Stimulated activated CD4-positive, alpha-beta T cell treated with anti-CD3 and anti-CD28 coated beads, TNF-alpha, amount 100 ng/mL, for 48 hours (primary cell): ENCODE measurements around the gene SUSD1.
A peak's percentile ranks its signal among the peaks of the same experiment; 100 is the strongest.
"Not testable (repeated sequence)": the region's sequence is repeated elsewhere in the genome, so short reads cannot be mapped to it uniquely, and the experiment has no call there.

Experiments
- DNase-seq, 3 donors: peaks; one replicate each; pipeline ENCODE4 v3.0.0-alpha.2; 2020; ENCODE audit warnings: low read depth in 3 of 3

Gene SUSD1

GRCh38 chr9:112129246-112129645 is 45.9 kb downstream of the SUSD1 start:
- DNase-seq: no peak

DNA sequence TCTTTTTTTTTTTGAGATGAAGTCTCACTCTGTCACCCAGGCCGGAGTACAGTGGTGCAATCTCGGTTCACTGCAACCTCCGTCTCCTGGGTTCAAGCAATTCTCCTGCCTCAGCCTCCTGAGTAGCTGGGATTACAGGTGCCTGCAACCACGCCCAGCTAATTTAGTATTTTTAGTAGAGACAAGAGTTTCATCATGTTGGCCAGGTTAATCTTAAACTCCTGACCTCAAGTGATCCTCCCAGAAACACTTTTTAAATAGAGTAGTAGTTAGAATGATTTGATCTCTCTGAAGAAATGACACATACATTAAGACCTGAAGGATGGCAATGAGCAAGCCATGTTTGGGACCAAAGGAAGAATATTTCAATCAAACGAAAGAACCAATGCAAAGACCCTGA is 46.7 kb downstream of the SUSD1 start:
- not testable (repeated sequence) for DNase-seq

DNA sequence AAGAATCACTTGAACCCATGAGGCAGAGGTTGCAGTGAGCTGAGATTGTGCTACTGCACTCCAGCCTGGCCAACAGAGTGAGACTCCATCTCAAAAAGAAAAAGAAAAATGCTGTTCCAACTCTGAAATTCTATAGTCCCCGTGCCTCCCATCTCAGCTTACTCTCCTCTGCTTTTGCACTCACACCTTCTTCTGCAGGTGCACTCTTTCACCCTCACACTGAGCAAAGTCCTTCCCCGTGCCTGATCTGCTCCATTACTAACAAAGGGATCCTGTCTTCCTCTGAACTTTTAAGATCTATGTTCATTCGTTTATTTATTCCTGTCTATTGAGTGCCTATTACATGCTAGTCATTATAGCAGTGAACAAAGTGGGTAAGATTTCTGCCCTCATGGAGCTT is 47.8 kb downstream of the SUSD1 start:
- no peak for DNase-seq

- DNase-seq: no peak
Measured at GRCh38 chr9:112125951-112126388, 49.1 kb downstream of the SUSD1 start.

DNA sequence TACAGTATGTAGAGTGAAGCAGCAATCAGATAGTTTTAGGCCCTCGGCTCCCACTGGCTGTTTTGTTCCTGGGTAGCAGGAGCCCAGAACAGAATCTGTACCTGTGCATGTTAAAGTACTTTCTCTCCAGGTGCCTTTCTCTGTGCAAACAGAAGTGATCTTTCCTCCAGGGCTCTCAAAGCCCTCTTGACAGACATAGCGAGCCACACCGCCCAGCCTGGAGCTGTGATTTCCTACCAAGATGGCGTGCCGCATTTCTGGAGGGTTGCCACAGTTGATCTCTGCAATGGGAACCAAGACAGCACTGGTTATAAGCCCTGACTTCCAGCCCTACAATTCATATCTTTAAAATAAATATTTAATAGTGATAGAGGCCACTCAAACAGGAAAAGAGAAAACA is 50.9 kb downstream of the SUSD1 start:
- no peak for DNase-seq

DNA sequence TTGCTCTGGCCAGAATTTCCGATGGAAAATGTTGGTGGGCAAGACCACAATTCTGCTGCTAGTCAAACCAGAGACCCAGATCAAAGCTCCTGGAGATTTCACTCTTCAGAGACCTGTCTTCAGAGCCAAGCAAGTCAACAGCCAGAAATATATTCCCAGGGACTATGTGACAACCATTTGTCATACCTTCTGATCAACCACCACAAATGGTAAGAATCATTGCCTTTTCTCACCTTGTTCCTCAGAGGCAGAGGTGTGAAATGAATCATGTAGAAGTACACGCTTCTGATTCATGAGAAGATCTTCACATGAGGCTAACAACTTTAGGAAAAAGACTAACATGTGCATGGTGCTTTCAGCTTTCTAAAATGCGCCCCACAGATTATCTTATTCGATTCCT is 53.5 kb downstream of the SUSD1 start:
- no peak for DNase-seq

DNA sequence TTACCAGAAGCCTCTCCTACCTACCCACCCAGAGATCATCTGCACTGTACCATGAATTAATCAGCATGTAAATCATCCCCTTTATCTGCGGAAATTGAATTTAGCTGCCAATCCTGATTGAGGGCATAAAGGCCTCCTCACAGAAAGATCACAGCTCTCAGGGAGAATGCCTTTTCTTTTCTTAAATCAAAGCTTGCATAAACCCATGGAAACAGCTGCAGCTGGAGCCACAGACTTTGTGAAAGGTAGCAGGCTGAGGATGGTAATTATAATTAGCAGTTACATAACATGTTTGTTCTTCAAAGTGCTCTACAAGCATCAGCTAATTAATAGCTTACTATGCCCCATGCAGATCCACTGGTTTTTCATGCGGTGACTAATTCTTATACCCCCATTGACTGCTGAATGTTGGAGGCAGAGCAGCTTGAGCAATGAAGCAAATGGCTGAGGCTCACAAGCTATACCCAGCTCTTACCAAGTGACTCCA is 54.6 kb downstream of the SUSD1 start:
- DNase-seq: no peak

GRCh38 chr9:112120030-112120341 is 55.1 kb downstream of the SUSD1 start:
- no peak for DNase-seq

DNA sequence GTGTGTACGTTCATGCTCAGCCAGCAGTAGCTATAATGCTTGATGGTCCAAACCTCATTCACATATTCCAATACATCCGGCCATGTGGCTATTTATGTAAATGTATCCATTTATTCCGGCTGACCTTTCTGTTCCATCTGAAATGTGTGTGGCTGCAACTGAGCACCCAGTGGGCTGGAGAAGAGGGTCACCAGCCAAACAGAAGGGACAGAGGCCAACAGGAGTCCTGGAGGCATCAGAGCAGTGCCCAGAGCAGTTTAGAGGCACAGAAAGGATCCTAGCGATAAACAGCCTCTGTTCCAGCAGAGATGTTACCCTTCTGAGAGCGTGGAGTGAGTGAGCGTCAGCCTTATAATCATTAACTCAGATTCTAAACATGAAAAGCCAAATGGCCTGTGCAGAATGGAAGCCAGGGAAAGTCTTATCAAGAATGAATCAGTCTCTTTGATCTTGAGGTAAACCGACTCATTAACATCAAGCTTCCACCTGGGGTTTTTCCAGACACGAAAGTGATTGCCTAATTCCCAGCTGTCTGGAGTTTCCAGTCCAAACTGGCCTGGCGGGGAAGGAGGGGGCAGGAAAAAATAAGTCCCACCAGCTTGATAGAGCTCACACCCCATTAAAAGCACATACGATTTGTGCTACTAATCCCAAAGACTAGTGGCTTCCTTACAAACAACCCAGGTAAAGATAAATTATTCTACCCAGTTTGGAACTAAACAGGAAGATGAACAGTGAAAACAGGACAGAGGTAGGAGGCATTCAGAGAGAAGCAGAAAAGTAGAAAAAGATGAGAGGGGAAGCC is 55.7 kb downstream of the SUSD1 start:
- DNase-seq: no peak

GRCh38 chr9:112118009-112118408 is 57.1 kb downstream of the SUSD1 start:
- no peak for DNase-seq

DNA sequence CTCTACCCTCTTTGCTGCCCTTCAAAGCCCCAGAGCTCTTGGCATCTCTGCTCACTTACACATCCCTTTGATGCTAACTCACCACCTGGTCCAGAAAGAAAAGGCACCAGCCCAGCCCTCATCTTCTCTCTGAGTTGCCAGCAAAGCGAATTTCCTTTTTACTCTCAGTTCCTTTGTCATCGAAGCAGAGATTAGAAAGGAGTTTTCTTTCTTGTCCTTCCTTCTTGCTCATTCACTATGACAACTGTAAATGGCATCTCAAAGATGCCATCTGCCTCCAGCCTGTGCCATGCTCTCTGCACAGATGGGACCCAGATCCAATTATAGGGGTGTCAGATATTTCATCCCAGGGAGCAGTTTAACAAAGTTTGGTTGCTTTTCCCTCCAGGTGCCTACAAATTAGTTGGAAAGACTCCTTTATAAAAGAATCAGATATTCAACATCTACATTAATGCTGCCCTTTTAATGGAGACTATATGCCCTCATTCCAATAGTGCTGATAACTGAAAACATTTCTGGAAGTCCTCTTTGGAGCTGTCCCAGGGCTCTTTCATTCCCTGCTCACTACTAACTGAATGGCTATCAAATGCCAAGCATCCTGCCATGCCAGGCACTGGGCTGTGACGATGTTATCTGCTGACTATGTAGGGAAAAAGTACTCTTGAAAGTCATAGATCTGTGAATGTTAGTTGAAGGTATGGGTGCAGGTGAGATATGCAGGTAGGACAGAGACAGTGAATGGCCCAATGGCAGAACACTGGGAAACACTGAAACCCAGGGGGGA is 58.9 kb downstream of the SUSD1 start:
- no peak for DNase-seq

- DNase-seq: no peak
Measured at GRCh38 chr9:112115109-112115508, 60.0 kb downstream of the SUSD1 start.

DNA sequence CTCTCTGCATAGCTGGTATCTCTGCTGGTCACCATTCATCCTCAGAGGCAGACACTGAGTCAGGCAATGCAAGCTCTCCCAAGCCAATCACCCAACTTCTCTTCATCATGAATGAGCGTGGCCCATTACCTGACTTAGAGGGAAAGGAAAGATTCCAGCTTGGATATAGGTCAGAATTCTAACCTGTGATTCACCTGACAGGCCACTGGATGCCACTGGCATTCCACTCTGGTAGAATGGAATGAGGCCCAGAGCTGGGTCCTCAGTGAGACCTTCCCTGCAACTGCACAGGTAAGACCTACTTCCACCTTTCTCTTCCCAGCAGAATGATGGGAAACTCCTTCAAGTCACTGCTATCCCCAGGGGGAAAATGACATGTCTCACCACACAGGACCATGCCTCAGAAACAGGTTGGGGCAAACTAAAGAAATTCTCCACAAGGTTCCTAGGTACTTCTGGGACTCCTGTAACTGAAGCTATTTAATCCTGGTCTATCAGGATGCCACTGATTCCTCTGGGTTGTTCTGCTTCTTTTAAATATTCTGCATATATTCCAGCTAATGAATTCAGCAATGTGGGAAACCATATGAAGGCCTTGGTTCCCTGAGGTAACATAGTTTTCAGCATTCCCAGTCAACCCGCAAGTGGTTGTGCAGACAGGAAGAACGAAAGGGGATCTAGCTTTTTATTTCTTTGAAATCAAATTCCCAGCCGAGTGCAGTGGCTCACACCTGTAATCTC is 62.0 kb downstream of the SUSD1 start:
- DNase-seq: no peak

DNA sequence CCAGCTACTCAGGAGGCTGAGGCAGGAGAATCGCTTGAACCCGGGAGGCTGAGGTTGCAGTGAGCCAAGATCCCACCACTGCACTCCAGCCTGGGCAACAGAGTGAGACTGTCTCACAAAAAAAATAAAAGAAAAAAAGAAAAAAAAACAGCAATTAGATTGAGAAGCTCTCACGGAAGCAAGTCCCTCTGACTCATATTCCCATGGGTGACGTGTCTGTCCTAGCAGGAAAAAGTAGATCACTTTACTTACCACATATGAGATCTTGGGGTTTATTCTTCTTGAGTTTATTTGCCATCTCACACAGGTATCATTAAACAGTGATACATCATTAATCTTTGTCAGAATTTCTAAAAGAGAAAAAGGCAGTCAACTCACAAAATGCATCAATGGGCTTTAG is 62.6 kb downstream of the SUSD1 start:
- DNase-seq: no peak

DNA sequence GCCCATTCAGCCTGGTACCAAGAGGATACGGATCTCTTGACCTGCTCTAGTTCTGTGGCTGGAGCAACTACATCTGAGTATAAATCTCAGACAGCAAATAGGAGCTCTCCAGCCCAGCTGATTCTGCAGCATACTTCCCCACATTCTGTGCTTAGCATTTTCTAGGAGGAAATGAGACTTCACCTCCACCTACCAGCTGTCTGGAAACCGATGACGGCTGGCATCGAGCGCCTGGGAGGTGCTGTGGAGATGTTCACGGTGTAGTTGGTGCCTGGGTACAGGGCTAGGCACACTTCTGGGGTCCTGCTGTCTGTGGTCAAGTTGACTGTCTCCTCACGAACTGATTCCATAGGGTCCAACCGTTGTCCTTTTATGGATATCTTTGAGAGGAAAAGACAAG is 63.6 kb downstream of the SUSD1 start:
- DNase-seq: no peak

DNA sequence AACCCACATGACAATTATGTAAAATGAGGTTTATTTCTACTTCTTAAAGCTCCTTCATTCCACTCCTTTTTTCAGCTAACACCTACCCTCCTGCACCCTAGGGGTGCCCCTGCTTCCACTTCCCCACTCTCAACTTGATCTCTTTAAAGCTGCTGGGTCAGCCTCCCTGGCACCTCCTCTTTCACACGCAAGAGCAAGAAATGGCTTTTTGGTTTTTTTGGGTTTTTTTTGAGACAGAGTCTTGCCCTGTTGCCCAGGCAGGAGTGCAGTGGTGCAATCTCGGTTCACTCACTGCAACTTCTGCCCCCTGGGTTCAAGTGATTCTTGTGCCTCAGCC is 64.4 kb downstream of the SUSD1 start:
- no peak for DNase-seq

- no peak for DNase-seq
Measured at GRCh38 chr9:112110094-112110776, 64.9 kb downstream of the SUSD1 start.

- no peak for DNase-seq
Measured at GRCh38 chr9:112104901-112105300, 70.2 kb downstream of the SUSD1 start.

- no peak for DNase-seq
Measured at GRCh38 chr9:112104401-112104800, 70.7 kb downstream of the SUSD1 start.

- DNase-seq: no peak
Measured at GRCh38 chr9:112103405-112103804, 71.7 kb downstream of the SUSD1 start.

DNA sequence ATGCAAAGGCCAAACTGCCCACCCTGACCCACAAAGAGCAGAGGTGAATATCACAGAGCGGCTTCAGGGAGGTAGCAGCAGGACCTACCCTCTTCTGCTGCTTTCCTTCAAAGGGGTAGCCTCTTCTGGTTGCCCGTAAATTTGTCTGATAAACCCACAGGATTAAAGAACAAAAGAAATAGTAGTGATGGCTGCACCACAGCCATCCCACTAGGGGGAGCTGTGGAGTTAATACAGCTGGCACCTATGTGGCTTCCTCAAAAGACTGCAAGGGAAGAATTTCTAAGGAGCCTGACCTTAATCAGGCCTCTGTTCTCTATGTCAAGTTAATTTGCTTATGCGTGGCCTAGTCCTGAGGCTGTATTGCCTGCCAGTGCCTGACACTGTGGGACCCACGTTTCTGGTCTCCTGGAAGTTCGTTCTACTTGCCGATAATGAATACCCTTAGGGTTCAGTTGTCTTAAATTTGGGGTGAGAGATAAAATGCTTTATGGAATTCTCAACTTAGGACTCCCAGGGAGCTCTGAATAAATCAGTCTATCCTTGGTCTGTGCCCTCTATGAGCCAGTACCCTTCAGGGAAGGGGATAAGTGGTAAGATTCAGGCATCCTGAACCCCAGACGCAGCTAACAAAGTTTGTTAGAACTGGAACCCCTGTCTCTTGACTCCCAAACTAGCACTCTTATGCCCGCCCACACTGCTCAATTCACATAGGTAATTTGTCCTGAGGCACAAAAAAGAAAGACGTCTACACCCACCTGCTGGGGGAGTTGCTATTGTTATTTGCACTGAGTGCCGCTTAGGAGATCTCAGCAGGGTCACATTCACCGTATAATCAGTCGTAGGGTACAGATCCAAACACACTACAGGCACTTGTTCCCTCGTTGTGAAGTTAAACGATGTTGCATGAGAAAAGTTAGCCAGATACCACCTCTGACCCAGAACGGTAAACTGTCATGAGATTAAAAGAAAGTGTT is 77.1 kb downstream of the SUSD1 start:
- DNase-seq: peak; percentile 37 to 76 (median 41)
